GM12874 (cell line): ENCODE measurements around the gene UBE2E2.

Experiments used
- CTCF ChIP-seq: IDR thresholded peaks from 2 replicates; pipeline ENCODE4 v1.5.1; 2011; ENCODE audit warnings: low read depth, mild to moderate bottlenecking, control low read depth, low read length, moderate library complexity; ENCODE audit not compliant: insufficient read depth

The UBE2E2 gene

GRCh38 chr3:23455084-23455483, 252.0 kb downstream of the UBE2E2 start:
- TF ChIP-seq CTCF = no peak

GRCh38 chr3:23455775-23456174, 252.6 kb downstream of the UBE2E2 start:
- no peak for TF ChIP-seq CTCF

GRCh38 chr3:23457697-23458096, 254.6 kb downstream of the UBE2E2 start:
- no peak for TF ChIP-seq CTCF

- no peak for TF ChIP-seq CTCF
Observed at GRCh38 chr3:23459465-23459864, 256.3 kb downstream of the UBE2E2 start.

- TF ChIP-seq CTCF = no peak
Observed at GRCh38 chr3:23459889-23460546, 256.9 kb downstream of the UBE2E2 start.

- TF ChIP-seq CTCF = no peak
Observed at GRCh38 chr3:23461069-23461468, 257.9 kb downstream of the UBE2E2 start.

GRCh38 chr3:23463791-23464190, 260.7 kb downstream of the UBE2E2 start:
- TF ChIP-seq CTCF = no peak
